CMK (cell line): ENCODE measurements around the gene PANX3.
"Not testable (repeated sequence)": the region's sequence is repeated elsewhere in the genome, so short reads cannot be mapped to it uniquely, and the experiment has no call there.

Experiments used
- DNase-seq: peaks from one replicate; pipeline ENCODE4 v3.0.0-alpha.2; 2010; ENCODE audit warnings: low read depth

The PANX3 gene

GRCh38 chr11:124611064-124611463 lies at the start of gene PANX3:
PANX3 (plus strand) TSS chr11:124611428; CDS start chr11:124611557, 129 bp downstream.
- DNase-seq: no peak

GRCh38 chr11:124569697-124570096 lies 41.5 kb upstream of the PANX3 start, which contains the start of gene OR8A1:
OR8A1 (plus strand) TSS chr11:124569997; CDS start chr11:124570120, 123 bp downstream.
- no peak for DNase-seq

GRCh38 chr11:124570160-124570559 lies 41.1 kb upstream of the PANX3 start:
- DNase-seq: no peak

- DNase-seq: no peak
Observed at GRCh38 chr11:124577716-124578427, 33.4 kb upstream of the PANX3 start.

- no peak for DNase-seq
Observed at GRCh38 chr11:124578761-124579160, 32.5 kb upstream of the PANX3 start.

GRCh38 chr11:124581817-124582216 lies 29.4 kb upstream of the PANX3 start:
- no peak for DNase-seq

GRCh38 chr11:124582565-124582964 lies 28.7 kb upstream of the PANX3 start:
- no peak for DNase-seq

GRCh38 chr11:124583781-124584180 lies 27.4 kb upstream of the PANX3 start:
- DNase-seq: no peak

- no peak for DNase-seq
Observed at GRCh38 chr11:124584681-124585372, 26.4 kb upstream of the PANX3 start.

- peak; percentile 24 for DNase-seq
Observed at GRCh38 chr11:124586238-124586860, 24.9 kb upstream of the PANX3 start.

GRCh38 chr11:124591430-124591829 lies 19.8 kb upstream of the PANX3 start:
- no peak for DNase-seq

- DNase-seq: no peak
Observed at GRCh38 chr11:124592627-124593026, 18.6 kb upstream of the PANX3 start.

GRCh38 chr11:124595302-124595701 lies 15.9 kb upstream of the PANX3 start:
- DNase-seq: no peak

GRCh38 chr11:124597626-124598025 lies 13.6 kb upstream of the PANX3 start:
- DNase-seq: no peak

- no peak for DNase-seq
Observed at GRCh38 chr11:124600621-124601320, 10.5 kb upstream of the PANX3 start.

- no peak for DNase-seq
Observed at GRCh38 chr11:124602193-124602592, 9.0 kb upstream of the PANX3 start.

- DNase-seq: not testable (repeated sequence)
Observed at GRCh38 chr11:124602723-124603122, 8.5 kb upstream of the PANX3 start.

- no peak for DNase-seq
Observed at GRCh38 chr11:124605719-124606118, 5.5 kb upstream of the PANX3 start.

GRCh38 chr11:124608147-124608546 lies 3.1 kb upstream of the PANX3 start:
- DNase-seq: no peak

GRCh38 chr11:124610295-124610694 lies 933 bp upstream of the PANX3 start:
- no peak for DNase-seq

- no peak for DNase-seq
Observed at GRCh38 chr11:124612045-124612444, 817 bp downstream of the PANX3 start.

GRCh38 chr11:124612567-124613246 lies 1.5 kb downstream of the PANX3 start:
- no peak for DNase-seq
